Immature natural killer cell (primary cell): ENCODE measurements around the gene YIPF4. TPM values are rescaled to one million over a fixed set of nuclear protein-coding genes. Genes with fewer than 3 reads are reported as not detected.
"Not testable (repeated sequence)": the region's sequence is repeated elsewhere in the genome, so short reads cannot be mapped to it uniquely, and the experiment has no call there.

Experiments
- DNase-seq, 3 donors: peaks; one replicate each; pipeline ENCODE4 v3.0.0; 2022; ENCODE audit warnings: mixed read lengths in 1 of 3
- H3K27ac Mint-ChIP-seq, 6 donors: one replicate each; pipeline ENCODE4 v1.8.0; 2020; ENCODE audit warnings: mixed read lengths in 6 of 6, mild to moderate bottlenecking in 5 of 6, inconsistent platforms in 4 of 6, moderate library complexity in 3 of 6
- H3K27me3 Mint-ChIP-seq, 3 donors: one replicate each; pipeline ENCODE4 v1.8.0; 2020 to 2021; ENCODE audit warnings: low read depth in 3 of 3, mild to moderate bottlenecking in 3 of 3, mixed read lengths in 3 of 3, moderate library complexity in 3 of 3, inconsistent platforms in 1 of 3
- H3K36me3 Mint-ChIP-seq, 3 donors: one replicate each; pipeline ENCODE4 v1.8.0; 2020; ENCODE audit warnings: mixed read lengths in 3 of 3, inconsistent platforms in 2 of 3, mild to moderate bottlenecking in 2 of 3
- H3K4me1 Mint-ChIP-seq, 2 donors: one replicate each; pipeline ENCODE4 v1.8.0; 2020; ENCODE audit warnings: inconsistent platforms in 2 of 2, mild to moderate bottlenecking in 2 of 2, mixed read lengths in 2 of 2, moderate library complexity in 1 of 2
- H3K4me3 Mint-ChIP-seq, 5 donors: one replicate each; pipeline ENCODE4 v1.8.0; 2020; ENCODE audit warnings: mild to moderate bottlenecking in 5 of 5, mixed read lengths in 5 of 5, inconsistent platforms in 3 of 5, moderate library complexity in 3 of 5
- H3K9me3 Mint-ChIP-seq, 6 donors: one replicate each; pipeline ENCODE4 v1.8.0; 2020; ENCODE audit warnings: mild to moderate bottlenecking in 6 of 6, mixed read lengths in 6 of 6, inconsistent platforms in 4 of 6, moderate library complexity in 3 of 6
- polyA plus RNA-seq, 3 donors: library from polyadenylated mRNA; unstranded; fragments of 300-500 nt; fragmentation: Illumina TruSeq; gene quantifications; one replicate each; pipeline ENCODE4 v1.2.3, GENCODE V29; 2021

YIPF4 gene
- polyA plus RNA-seq, 3 donors from 2014 or later = 15.4 to 27.6 (median 19.6) TPM

GRCh38 chr2:32362997-32363396 is 85.3 kb downstream of the YIPF4 start:
- H3K36me3 Mint-ChIP-seq, H3K4me3 Mint-ChIP-seq, H3K27me3 Mint-ChIP-seq, H3K9me3 Mint-ChIP-seq, DNase-seq: not testable (repeated sequence)
- peaks cover 74 to 99% of the 10 kb centered on the region in 2 donors for H3K4me1 Mint-ChIP-seq
- peak overlapping the region in 1 of 6 donors; percentile 23 for H3K27ac Mint-ChIP-seq

DNA sequence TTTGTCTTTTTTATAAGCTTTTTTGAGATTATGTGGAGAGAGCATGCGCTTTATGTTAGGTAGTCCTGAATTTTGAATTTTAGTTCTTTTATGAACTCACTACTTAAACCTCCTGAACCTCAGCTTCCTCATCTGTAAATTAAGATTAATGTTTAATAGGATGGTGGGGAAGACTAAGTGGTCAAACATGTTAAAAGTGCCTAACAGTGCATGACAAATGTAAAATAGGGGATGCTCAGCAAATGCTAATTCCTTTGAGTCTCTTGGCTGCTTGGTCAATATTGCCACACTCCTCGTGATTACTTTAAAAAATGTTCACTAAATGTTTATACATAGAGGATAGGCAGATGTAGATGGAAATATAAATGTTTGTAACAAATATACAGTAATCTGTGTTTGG is 85.9 kb downstream of the YIPF4 start:
- Mint-ChIP-seq H3K27me3 (peaks cover 0 to 2% (median 0%) of the 10 kb centered on the region in 3 donors), H3K36me3 (peaks cover 0 to 4% (median 0%) of the 10 kb centered on the region in 3 donors), H3K4me3 (no peak overlapping the region), H3K9me3 (no peaks in the 10 kb centered on the region), H3K27ac (peak overlapping the region in 3 of 6 donors; percentile 6 to 39 (median 36)), H3K4me1 (peaks cover 68 to 97% of the 10 kb centered on the region in 2 donors)
- DNase-seq = no peak

DNA sequence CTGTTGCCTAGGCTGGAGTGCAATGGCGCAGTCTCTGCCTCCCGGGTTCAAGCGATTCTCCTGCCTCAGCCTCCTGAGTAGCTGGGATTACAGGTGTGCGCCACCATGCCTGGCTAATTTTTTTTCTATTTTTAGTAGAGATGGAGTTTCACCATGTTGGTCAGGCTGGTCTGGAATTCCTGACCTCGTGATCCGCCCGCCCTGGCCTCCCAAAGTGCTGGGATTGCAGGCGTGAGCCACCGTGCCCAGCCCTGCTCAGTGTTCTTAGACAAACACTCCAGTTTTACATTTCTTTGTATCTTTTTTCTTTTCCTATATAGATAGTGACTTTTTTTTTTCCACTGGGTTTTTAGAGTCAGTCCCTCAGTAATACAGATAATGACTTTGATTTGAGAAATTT is 86.6 kb downstream of the YIPF4 start:
- not testable (repeated sequence) for H3K9me3 Mint-ChIP-seq, H3K36me3 Mint-ChIP-seq, H3K27me3 Mint-ChIP-seq, DNase-seq
- peaks cover 68 to 97% of the 10 kb centered on the region in 2 donors for H3K4me1 Mint-ChIP-seq
- peak overlapping the region in 2 of 6 donors; percentile 62 to 77 for H3K27ac Mint-ChIP-seq
- H3K4me3 Mint-ChIP-seq = peak overlapping the region in 1 of 5 donors; percentile 32

DNA sequence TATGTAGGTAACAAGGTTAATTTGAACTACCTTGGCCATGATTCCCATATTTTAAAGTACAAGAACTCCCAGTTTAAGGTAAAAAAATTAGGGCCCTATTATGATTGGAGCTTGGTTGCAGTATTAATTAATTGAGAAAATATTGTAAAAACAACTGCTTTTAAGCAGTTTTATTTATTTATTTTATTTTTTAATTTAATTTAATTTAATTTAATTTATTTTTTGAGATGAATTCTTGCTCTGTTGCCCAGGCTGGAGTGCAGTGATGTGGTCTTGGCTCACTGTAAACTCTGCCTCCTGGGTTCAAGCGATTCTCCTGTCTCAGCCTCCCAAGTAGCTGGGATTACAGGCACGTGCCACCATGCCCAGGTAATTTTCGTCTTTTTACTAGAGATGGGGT is 88.0 kb downstream of the YIPF4 start:
- not testable (repeated sequence) for H3K36me3 Mint-ChIP-seq, H3K27me3 Mint-ChIP-seq, H3K9me3 Mint-ChIP-seq, H3K4me3 Mint-ChIP-seq, DNase-seq, H3K27ac Mint-ChIP-seq
- H3K4me1 Mint-ChIP-seq = peaks cover 66 to 97% of the 10 kb centered on the region in 2 donors

Other genes starting within 250 kb of the YIPF4 start
- 100 to 1,000 TPM; 130 to 163 (median 160) TPM for gene DPY30, start 238.1 kb upstream of the YIPF4 start, polyA plus RNA-seq
- gene SPAST, start 214.3 kb upstream of the YIPF4 start, polyA plus RNA-seq = 10 to 100 TPM in 2 of 3 donors, 1 to 10 TPM in 1; 9.1 to 12.9 (median 12.5) TPM
- 10 to 100 TPM in 1 of 3 donors, 1 to 10 TPM in 2; 7.3 to 10.6 (median 7.5) TPM for gene SLC30A6, start 112.0 kb upstream of the YIPF4 start, polyA plus RNA-seq
- gene NLRC4, start 13.0 kb upstream of the YIPF4 start, polyA plus RNA-seq = under 1 TPM in 1 of 3 donors, not detected in 2; 0.18 TPM
- 10 to 100 TPM; 10.6 to 42.7 (median 12.2) TPM for gene BIRC6, start 79.1 kb downstream of the YIPF4 start, polyA plus RNA-seq